GM12873 (cell line): Measurements from ENCODE around the gene PNCK.
A peak's percentile ranks its signal among the peaks of the same experiment; 100 is the strongest.

Experiments
- TF ChIP-seq, protein P1 (sequence below): IDR thresholded peaks from 2 replicates; pipeline ENCODE4 v1.5.1; 2012; ENCODE audit warnings: low read depth, mild to moderate bottlenecking, moderate library complexity, low read length, control low read depth; ENCODE audit not compliant: insufficient read depth; ENCODE audit errors: missing control alignments

PNCK gene

DNA sequence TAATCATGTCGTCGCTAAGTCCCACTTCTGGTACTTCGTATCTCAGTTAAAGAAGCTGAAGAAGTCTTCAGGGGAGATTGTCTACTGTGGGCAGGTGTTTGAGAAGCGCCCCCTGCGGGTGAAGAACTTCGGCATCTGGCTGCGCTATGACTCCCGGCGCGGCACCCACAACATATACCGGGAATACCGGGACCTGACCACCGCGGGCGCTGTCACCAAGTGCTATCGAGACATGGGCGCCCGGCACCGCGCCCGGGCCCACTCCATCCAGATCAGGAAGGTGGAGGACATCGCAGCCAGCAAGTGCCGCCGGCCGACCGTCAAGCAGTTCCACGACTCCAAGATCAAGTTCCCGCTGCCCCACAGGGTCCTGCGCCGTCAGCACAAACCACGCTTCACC, 11.3 kb downstream of the PNCK start:
- TF ChIP-seq, protein P1, sequence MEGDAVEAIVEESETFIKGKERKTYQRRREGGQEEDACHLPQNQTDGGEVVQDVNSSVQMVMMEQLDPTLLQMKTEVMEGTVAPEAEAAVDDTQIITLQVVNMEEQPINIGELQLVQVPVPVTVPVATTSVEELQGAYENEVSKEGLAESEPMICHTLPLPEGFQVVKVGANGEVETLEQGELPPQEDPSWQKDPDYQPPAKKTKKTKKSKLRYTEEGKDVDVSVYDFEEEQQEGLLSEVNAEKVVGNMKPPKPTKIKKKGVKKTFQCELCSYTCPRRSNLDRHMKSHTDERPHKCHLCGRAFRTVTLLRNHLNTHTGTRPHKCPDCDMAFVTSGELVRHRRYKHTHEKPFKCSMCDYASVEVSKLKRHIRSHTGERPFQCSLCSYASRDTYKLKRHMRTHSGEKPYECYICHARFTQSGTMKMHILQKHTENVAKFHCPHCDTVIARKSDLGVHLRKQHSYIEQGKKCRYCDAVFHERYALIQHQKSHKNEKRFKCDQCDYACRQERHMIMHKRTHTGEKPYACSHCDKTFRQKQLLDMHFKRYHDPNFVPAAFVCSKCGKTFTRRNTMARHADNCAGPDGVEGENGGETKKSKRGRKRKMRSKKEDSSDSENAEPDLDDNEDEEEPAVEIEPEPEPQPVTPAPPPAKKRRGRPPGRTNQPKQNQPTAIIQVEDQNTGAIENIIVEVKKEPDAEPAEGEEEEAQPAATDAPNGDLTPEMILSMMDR = peak; percentile 49

DNA sequence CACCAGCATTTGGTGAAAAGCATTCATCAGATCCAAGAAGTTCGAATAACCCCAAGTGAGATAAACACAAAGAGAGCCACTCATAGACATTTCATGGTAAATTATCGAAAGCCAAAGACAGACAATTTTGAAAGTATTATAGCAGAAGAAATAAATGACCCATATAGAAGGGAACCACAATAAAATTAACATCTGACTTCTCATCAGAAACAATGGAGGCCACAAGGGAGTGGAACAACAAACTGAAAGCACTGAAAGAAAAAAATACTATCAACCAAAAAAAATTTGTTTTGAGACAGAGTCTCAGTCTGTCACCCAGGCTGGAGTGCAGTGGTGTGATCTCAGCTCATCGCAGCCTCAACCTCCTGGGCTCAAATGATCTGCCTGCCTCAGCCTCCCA, 14.3 kb downstream of the PNCK start:
- TF ChIP-seq, protein P1 = no peak

DNA sequence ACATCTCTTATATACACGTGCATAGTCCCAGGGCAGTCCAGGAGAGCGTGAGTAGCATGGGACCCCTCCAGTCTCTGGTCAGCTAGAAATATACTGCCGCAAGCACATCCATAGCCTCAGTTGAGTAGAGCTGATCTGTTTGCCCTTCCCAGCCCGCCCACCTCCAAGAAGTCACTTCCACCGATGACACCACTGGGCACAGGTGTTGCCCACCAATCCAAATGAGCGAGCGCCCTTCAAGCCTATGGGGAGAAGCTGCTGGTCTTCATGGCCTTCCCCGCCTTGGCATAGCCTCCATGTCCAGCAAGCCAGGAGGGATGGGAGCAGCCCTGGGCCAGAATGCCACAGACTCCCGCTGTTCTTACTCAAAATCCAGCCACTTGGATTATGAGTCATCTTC, 16.5 kb downstream of the PNCK start:
- TF ChIP-seq, protein P1 = no peak

DNA sequence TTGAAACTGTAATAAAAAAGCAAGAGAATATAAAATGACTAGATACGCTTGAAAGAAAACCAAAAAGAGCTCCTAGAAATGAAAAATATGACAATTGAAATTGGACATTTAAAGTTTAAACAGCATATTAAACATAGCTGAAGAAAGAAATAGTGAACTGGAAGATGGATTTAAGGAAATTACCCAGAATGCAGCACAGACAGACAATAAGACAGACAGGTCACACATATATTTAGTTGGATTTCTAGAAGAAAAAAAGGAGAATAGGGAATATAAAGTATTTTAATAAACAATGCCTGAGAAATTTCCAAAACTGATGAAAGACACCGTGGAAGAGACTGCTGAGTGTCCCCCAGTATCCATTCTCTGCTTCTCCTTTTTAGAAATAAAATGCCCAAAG, 20.1 kb downstream of the PNCK start:
- TF ChIP-seq, protein P1 = no peak

DNA sequence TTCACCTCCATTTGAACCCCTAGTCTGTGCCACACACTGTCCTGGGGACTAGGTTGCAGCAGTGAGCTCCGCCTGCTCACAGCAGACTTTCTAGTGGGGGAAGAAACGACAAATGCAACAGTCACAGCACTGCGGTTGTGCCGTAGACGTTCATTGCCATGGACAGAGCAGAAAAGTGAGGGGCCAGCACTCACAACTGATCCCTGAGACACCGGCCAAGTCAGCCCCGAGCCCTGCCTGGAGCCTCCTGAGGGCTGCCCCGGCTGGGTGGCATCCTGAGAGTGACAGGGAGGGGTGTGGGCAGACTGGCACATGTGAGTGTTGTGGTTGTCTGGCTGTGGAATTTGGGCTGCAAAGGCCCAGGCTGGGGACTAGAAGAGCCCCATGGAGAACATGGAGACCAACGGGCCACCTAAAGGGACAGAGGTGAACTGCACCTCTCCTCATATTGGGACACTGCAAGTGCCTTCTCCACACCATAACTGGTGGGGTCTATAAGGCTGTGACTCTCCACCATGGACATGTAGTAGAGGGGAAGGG, 22.0 kb downstream of the PNCK start:
- TF ChIP-seq, protein P1 = peak; percentile 67

DNA sequence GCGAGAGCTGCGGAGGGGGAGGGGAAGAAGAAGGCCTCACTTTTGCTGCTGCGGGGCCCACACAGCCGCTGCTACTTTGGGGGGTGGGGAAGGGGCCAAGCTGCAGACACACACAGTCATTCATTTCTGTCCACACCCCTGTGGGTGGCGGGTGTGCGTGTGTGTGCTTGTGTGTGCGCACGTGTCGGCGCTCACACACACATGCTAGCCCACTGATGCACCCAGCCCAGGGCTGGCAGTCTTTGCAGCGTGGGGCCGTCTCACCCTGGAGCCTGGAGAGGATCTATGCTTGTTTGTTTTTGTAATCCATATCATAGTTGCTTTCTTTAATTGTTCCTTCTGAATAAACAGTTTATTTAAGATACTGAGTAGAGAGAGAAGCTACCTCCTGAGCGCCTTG, 22.7 kb downstream of the PNCK start:
- TF ChIP-seq, protein P1 = no peak

DNA sequence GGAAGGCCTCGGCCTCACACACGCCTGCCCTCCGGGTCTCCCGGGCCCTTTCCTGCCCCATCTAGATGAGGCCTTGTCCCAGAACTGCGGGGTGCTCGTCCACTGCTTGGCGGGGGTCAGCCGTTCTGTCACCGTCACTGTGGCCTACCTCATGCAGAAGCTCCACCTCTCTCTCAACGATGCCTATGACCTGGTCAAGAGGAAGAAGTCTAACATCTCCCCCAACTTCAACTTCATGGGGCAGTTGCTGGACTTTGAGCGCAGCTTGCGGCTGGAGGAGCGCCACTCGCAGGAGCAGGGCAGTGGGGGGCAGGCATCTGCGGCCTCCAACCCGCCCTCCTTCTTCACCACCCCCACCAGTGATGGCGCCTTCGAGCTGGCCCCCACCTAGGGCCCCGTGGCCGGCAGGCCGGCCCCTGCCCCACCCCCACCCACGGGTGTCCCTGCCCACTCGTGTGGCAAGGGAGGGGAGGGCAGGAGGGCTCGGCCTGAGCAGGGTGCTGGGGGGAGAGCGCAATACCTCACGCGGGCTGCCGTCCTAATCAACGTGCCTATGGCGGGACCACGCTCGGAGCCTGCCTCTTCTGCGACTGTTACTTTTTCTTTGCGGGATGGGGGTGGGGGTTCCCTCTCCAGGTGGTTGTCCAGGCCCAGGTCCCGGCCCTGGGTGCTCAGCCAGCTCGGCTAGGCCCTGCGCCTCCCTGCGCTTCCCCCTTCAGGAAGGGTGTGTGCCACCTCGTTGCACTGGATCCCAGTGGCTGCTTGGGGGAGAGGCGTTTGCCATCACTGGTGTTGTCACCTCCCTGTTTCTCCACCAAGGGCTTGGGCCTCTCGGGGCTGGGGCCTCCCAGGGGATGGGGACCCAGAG, 23.5 kb downstream of the PNCK start:
- TF ChIP-seq, protein P1 = no peak
